HCT116 (cell line): ENCODE results near the gene IL25.

Experiments used
- ATF3 ChIP-seq: IDR thresholded peaks from 2 replicates; pipeline ENCODE4 v1.6.1; 2012
- CBX3 ChIP-seq: IDR thresholded peaks from 2 replicates; pipeline ENCODE4 v1.6.1; 2012; ENCODE audit warnings: low read depth
- CEBPB ChIP-seq: IDR thresholded peaks from 2 replicates; pipeline ENCODE4 v1.6.1; 2012; ENCODE audit warnings: low read depth
- EZH2 ChIP-seq: fragments of 200-600 bp; sonication (generic); IDR thresholded peaks from 2 replicates; pipeline ENCODE4 v1.6.1; 2017; ENCODE audit warnings: antibody characterized with exemption, mixed run types
- EZH2phosphoT487 ChIP-seq: fragments of 200-600 bp; IDR thresholded peaks from 2 replicates; pipeline ENCODE4 v1.6.1; 2018; ENCODE audit warnings: antibody characterized with exemption, borderline replicate concordance
- MAX ChIP-seq: IDR thresholded peaks from 2 replicates; pipeline ENCODE4 v1.6.1; 2012
- POLR2A ChIP-seq: IDR thresholded peaks from 2 replicates; pipeline ENCODE4 v1.7.0; 2011; ENCODE audit warnings: borderline replicate concordance; ENCODE audit not compliant: insufficient read depth, insufficient read length; ENCODE audit errors: extremely low read depth
- POLR2AphosphoS5 ChIP-seq: IDR thresholded peaks from 2 replicates; pipeline ENCODE4 v1.6.1; 2011; ENCODE audit warnings: mild to moderate bottlenecking, low read depth, low read length, moderate library complexity
- RAD21 ChIP-seq: IDR thresholded peaks from 2 replicates; pipeline ENCODE4 v1.6.1; 2012; ENCODE audit warnings: low read depth, mild to moderate bottlenecking
- TCF7L2 ChIP-seq: IDR thresholded peaks from 2 replicates; pipeline ENCODE4 v1.7.0; 2011; ENCODE audit warnings: borderline replicate concordance, inconsistent platforms; ENCODE audit not compliant: insufficient read depth, insufficient read length; ENCODE audit errors: extremely low read depth
- YY1 ChIP-seq: IDR thresholded peaks from 2 replicates; pipeline ENCODE4 v1.6.1; 2011; ENCODE audit warnings: low read length, low read depth, moderate library complexity, mild to moderate bottlenecking; ENCODE audit not compliant: insufficient replicate concordance; ENCODE audit errors: extremely low read depth
- ZFX ChIP-seq: fragments of 450-650 bp; IDR thresholded peaks from 2 replicates; pipeline ENCODE4 v1.6.1; 2017
- ZNF274 ChIP-seq: fragments of 200-500 bp; sonication (Bioruptor generic); IDR thresholded peaks from 2 replicates; pipeline ENCODE4 v1.6.1; 2014; ENCODE audit warnings: mild to moderate bottlenecking, low read depth, low read length, inconsistent platforms
- TF ChIP-seq, protein P1 (sequence below), 3 experiments: fragments of 200-600 bp in 1 of 3; sonication (generic) in 1 of 3; IDR thresholded peaks in 2 of 3; conservative IDR thresholded peaks in 1 of 3; 2 replicates each; pipeline ENCODE4 v1.5.1; 2012 to 2017; ENCODE audit warnings: low read depth in 2 of 3, low read length in 2 of 3, antibody characterized with exemption in 1 of 3, borderline replicate concordance in 1 of 3, control low read depth in 1 of 3, mild to moderate bottlenecking in 1 of 3, mixed read lengths in 1 of 3, mixed run types in 1 of 3, moderate library complexity in 1 of 3; ENCODE audit not compliant: insufficient read depth in 1 of 3

DNA sequence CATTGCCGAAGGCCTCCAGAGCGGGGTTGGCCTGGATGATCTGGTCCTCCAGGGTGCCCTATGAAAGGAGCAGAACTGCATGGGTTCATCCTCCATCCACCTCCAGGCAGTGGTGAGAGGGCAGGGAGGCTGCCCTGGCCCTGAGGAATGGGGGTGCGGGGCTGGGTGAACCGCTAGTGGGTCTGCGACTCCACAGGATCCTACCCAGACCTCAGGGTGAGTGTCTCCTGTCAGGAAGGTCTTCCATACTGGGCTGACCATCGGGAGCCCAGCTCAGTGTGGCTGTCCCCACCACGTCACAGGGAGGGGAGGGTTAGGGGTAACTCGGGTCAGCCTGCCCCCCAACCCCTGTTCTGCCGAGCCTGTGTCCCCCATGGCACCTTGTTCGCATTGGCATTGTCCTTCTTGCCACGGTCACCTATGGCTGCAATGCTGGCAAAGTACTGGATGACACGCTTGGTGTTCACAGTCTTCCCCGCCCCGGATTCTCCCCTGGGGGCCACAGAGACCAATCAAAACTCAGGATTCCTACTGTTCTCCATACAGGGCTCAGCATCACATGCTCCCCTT, 31.8 kb downstream of the IL25 start:
- TF ChIP-seq TCF7L2 (no peak), CEBPB (no peak), RAD21 (no peak), CBX3 (no peak), ATF3 (no peak), MAX (no peak), EZH2phosphoT487 (no peak), EZH2 (no peak), POLR2A (no peak), YY1 (no peak), ZFX (no peak), ZNF274 (no peak), POLR2AphosphoS5 (no peak)
- TF ChIP-seq, protein P1, sequence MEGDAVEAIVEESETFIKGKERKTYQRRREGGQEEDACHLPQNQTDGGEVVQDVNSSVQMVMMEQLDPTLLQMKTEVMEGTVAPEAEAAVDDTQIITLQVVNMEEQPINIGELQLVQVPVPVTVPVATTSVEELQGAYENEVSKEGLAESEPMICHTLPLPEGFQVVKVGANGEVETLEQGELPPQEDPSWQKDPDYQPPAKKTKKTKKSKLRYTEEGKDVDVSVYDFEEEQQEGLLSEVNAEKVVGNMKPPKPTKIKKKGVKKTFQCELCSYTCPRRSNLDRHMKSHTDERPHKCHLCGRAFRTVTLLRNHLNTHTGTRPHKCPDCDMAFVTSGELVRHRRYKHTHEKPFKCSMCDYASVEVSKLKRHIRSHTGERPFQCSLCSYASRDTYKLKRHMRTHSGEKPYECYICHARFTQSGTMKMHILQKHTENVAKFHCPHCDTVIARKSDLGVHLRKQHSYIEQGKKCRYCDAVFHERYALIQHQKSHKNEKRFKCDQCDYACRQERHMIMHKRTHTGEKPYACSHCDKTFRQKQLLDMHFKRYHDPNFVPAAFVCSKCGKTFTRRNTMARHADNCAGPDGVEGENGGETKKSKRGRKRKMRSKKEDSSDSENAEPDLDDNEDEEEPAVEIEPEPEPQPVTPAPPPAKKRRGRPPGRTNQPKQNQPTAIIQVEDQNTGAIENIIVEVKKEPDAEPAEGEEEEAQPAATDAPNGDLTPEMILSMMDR (IDR thresholded peaks at IDR 0.05 in 2 of 3, conservative IDR thresholded peaks at IDR 0.05 in 1 of 3; ENCODE audit: borderline replicate concordance in 1 of 3, insufficient read depth in 1 of 3, low read depth in 2 of 3, low read length in 2 of 3): no peak
